Central memory CD8-positive, alpha-beta T cell (primary cell): Measurements from ENCODE around the gene CPEB4.

Experiments
- ATAC-seq: fragments of 150-1000 bp; cut with Tn5 transposase; replicated peaks from 2 replicates; pipeline ENCODE4 v1.10.0; 2022; ENCODE audit warnings: mild to moderate bottlenecking, moderate FRiP score, moderate number of reproducible peaks; ENCODE audit not compliant: poor library complexity, severe bottlenecking; ENCODE audit errors: extremely low read depth
- DNase-seq, 2 donors: peaks; one replicate each; pipeline ENCODE4 v3.0.0; 2021; ENCODE audit warnings: low spot score in 2 of 2
- H3K27ac Mint-ChIP-seq: one replicate; pipeline ENCODE4 v1.8.0; 2022; ENCODE audit warnings: low read depth, mild to moderate bottlenecking, moderate library complexity, mixed read lengths
- H3K27me3 Mint-ChIP-seq: one replicate; pipeline ENCODE4 v1.8.0; 2022; ENCODE audit warnings: mixed read lengths
- H3K36me3 Mint-ChIP-seq: one replicate; pipeline ENCODE4 v1.8.0; 2022; ENCODE audit warnings: mild to moderate bottlenecking, moderate library complexity, mixed read lengths; ENCODE audit not compliant: insufficient read depth
- H3K4me1 Mint-ChIP-seq: one replicate; pipeline ENCODE4 v1.8.0; 2022; ENCODE audit warnings: mixed read lengths
- H3K4me3 Mint-ChIP-seq: one replicate; pipeline ENCODE4 v1.8.0; 2022; ENCODE audit warnings: mild to moderate bottlenecking, moderate library complexity, mixed read lengths
- H3K9me3 Mint-ChIP-seq: one replicate; pipeline ENCODE4 v1.8.0; 2022; ENCODE audit warnings: mixed read lengths

CPEB4 gene

GRCh38 chr5:173895401-173896165 lies 7.4 kb downstream of the CPEB4 start:
- ATAC-seq (no peak), DNase-seq (no peak)
- Mint-ChIP-seq H3K36me3 (peaks cover 4% of the 10 kb centered on the region), H3K27me3 (no peaks in the 10 kb centered on the region), H3K4me3 (no peak overlapping the region), H3K27ac (no peak overlapping the region), H3K4me1 (peaks cover 44% of the 10 kb centered on the region), H3K9me3 (no peaks in the 10 kb centered on the region)

GRCh38 chr5:173896631-173897030 lies 8.5 kb downstream of the CPEB4 start:
- Mint-ChIP-seq H3K27ac (no peak overlapping the region), H3K4me3 (no peak overlapping the region), H3K9me3 (no peaks in the 10 kb centered on the region), H3K36me3 (peaks cover 6% of the 10 kb centered on the region), H3K27me3 (no peaks in the 10 kb centered on the region), H3K4me1 (peaks cover 38% of the 10 kb centered on the region)
- DNase-seq: no peak
- ATAC-seq: no peak

GRCh38 chr5:173901705-173902104 lies 13.6 kb downstream of the CPEB4 start:
- H3K4me1 Mint-ChIP-seq: peaks cover 32% of the 10 kb centered on the region
- no peaks in the 10 kb centered on the region for H3K9me3 Mint-ChIP-seq
- no peak overlapping the region for H3K27ac Mint-ChIP-seq
- H3K4me3 Mint-ChIP-seq: no peak overlapping the region
- DNase-seq (no peak), ATAC-seq (no peak)
- no peaks in the 10 kb centered on the region for H3K27me3 Mint-ChIP-seq
- peaks cover 6% of the 10 kb centered on the region for H3K36me3 Mint-ChIP-seq

- DNase-seq: no peak
- Mint-ChIP-seq H3K27ac (no peak overlapping the region), H3K4me3 (no peak overlapping the region), H3K4me1 (peaks cover 32% of the 10 kb centered on the region), H3K9me3 (no peaks in the 10 kb centered on the region), H3K36me3 (peaks cover 6% of the 10 kb centered on the region), H3K27me3 (no peaks in the 10 kb centered on the region)
- no peak for ATAC-seq
These were observed 14.2 kb downstream of the CPEB4 start for GRCh38 chr5:173902334-173902733.

GRCh38 chr5:173902743-173903142 lies 14.6 kb downstream of the CPEB4 start:
- no peak for DNase-seq
- H3K27ac Mint-ChIP-seq: no peak overlapping the region
- H3K4me3 Mint-ChIP-seq: no peak overlapping the region
- peaks cover 37% of the 10 kb centered on the region for H3K4me1 Mint-ChIP-seq
- H3K9me3 Mint-ChIP-seq: no peaks in the 10 kb centered on the region
- H3K27me3 Mint-ChIP-seq: no peaks in the 10 kb centered on the region
- ATAC-seq: no peak
- H3K36me3 Mint-ChIP-seq: peaks cover 6% of the 10 kb centered on the region

- no peaks in the 10 kb centered on the region for H3K27me3 Mint-ChIP-seq
- no peak overlapping the region for H3K27ac Mint-ChIP-seq
- H3K4me3 Mint-ChIP-seq: no peak overlapping the region
- peaks cover 43% of the 10 kb centered on the region for H3K4me1 Mint-ChIP-seq
- peaks cover 6% of the 10 kb centered on the region for H3K36me3 Mint-ChIP-seq
- no peak for DNase-seq
- H3K9me3 Mint-ChIP-seq: no peaks in the 10 kb centered on the region
- ATAC-seq: no peak
These were observed 15.4 kb downstream of the CPEB4 start for GRCh38 chr5:173903396-173904140.

- Mint-ChIP-seq H3K27ac (no peak overlapping the region), H3K4me3 (no peak overlapping the region), H3K9me3 (no peaks in the 10 kb centered on the region), H3K36me3 (peaks cover 6% of the 10 kb centered on the region), H3K27me3 (no peaks in the 10 kb centered on the region), H3K4me1 (peaks cover 44% of the 10 kb centered on the region)
- DNase-seq (no peak), ATAC-seq (no peak)
These were observed 16.0 kb downstream of the CPEB4 start for GRCh38 chr5:173904151-173904550.

GRCh38 chr5:173907284-173907683 lies 19.1 kb downstream of the CPEB4 start:
- Mint-ChIP-seq H3K4me1 (peaks cover 31% of the 10 kb centered on the region), H3K27ac (no peak overlapping the region), H3K4me3 (no peak overlapping the region), H3K9me3 (no peaks in the 10 kb centered on the region), H3K36me3 (peaks cover 12% of the 10 kb centered on the region), H3K27me3 (no peaks in the 10 kb centered on the region)
- DNase-seq (no peak), ATAC-seq (no peak)

- Mint-ChIP-seq H3K27ac (no peak overlapping the region), H3K36me3 (peaks cover 12% of the 10 kb centered on the region), H3K9me3 (no peaks in the 10 kb centered on the region), H3K4me1 (peaks cover 27% of the 10 kb centered on the region), H3K4me3 (no peak overlapping the region), H3K27me3 (no peaks in the 10 kb centered on the region)
- no peak for DNase-seq
- ATAC-seq: no peak
These were observed 19.7 kb downstream of the CPEB4 start for GRCh38 chr5:173907686-173908371.

- DNase-seq (no peak), ATAC-seq (no peak)
- peaks cover 25% of the 10 kb centered on the region for H3K4me1 Mint-ChIP-seq
- H3K9me3 Mint-ChIP-seq: no peaks in the 10 kb centered on the region
- H3K4me3 Mint-ChIP-seq: no peak overlapping the region
- H3K27me3 Mint-ChIP-seq: no peaks in the 10 kb centered on the region
- H3K36me3 Mint-ChIP-seq: peaks cover 16% of the 10 kb centered on the region
- no peak overlapping the region for H3K27ac Mint-ChIP-seq
These were observed 21.1 kb downstream of the CPEB4 start for GRCh38 chr5:173909199-173909598.

GRCh38 chr5:173910215-173910614 lies 22.1 kb downstream of the CPEB4 start:
- Mint-ChIP-seq H3K4me3 (no peak overlapping the region), H3K36me3 (peaks cover 16% of the 10 kb centered on the region), H3K9me3 (no peaks in the 10 kb centered on the region), H3K4me1 (peaks cover 25% of the 10 kb centered on the region), H3K27me3 (no peaks in the 10 kb centered on the region), H3K27ac (no peak overlapping the region)
- no peak for DNase-seq
- no peak for ATAC-seq

- peaks cover 17% of the 10 kb centered on the region for H3K4me1 Mint-ChIP-seq
- DNase-seq (no peak), ATAC-seq (no peak)
- H3K27ac Mint-ChIP-seq: no peak overlapping the region
- no peaks in the 10 kb centered on the region for H3K27me3 Mint-ChIP-seq
- peaks cover 20% of the 10 kb centered on the region for H3K36me3 Mint-ChIP-seq
- H3K9me3 Mint-ChIP-seq: no peaks in the 10 kb centered on the region
- H3K4me3 Mint-ChIP-seq: no peak overlapping the region
These were observed 23.5 kb downstream of the CPEB4 start for GRCh38 chr5:173911623-173912022.
